WTC11 (cell line): ENCODE data around the gene FHIT.

ENCODE experiments used
- EMX1 ChIP-seq: fragments of 250-450 bp; sonication (Bioruptor Pico); IDR thresholded peaks from 2 replicates; pipeline ENCODE4 v1.8.0; 2021; ENCODE audit warnings: mild to moderate bottlenecking
- ESRRA ChIP-seq: sonication (generic); formaldehyde crosslinking; IDR thresholded peaks from 2 replicates; pipeline ENCODE4 v1.8.1; 2022; ENCODE audit warnings: mild to moderate bottlenecking, missing genetic modification reagents, borderline replicate concordance
- FOXJ3 ChIP-seq: sonication (generic); formaldehyde crosslinking; IDR thresholded peaks from 2 replicates; pipeline ENCODE4 v1.9.0; 2021; ENCODE audit warnings: missing genetic modification reagents, mild to moderate bottlenecking, borderline replicate concordance
- GABPB1 ChIP-seq: sonication (generic); formaldehyde crosslinking; IDR thresholded peaks from 2 replicates; pipeline ENCODE4 v1.8.1; 2023; ENCODE audit warnings: mild to moderate bottlenecking, missing genetic modification reagents
- JUN ChIP-seq: sonication (generic); formaldehyde crosslinking; IDR thresholded peaks from 2 replicates; pipeline ENCODE4 v1.8.0; 2023; ENCODE audit warnings: mild to moderate bottlenecking, missing genetic modification reagents
- MYBL2 ChIP-seq: sonication (generic); formaldehyde crosslinking; IDR thresholded peaks from 2 replicates; pipeline ENCODE4 v1.8.1; 2023; ENCODE audit warnings: mild to moderate bottlenecking, moderate library complexity, missing genetic modification reagents
- RORB ChIP-seq: fragments of 250-450 bp; sonication (Bioruptor Pico); IDR thresholded peaks from 2 replicates; pipeline ENCODE4 v1.9.0; 2021; ENCODE audit warnings: mild to moderate bottlenecking
- ZNF423 ChIP-seq: fragments of 250-450 bp; sonication (Bioruptor Pico); IDR thresholded peaks from 2 replicates; pipeline ENCODE4 v2.1.2; 2022; ENCODE audit warnings: mild to moderate bottlenecking, moderate library complexity
- TF ChIP-seq, protein P1 (sequence below): fragments of 200-600 bp; IDR thresholded peaks from 2 replicates; pipeline ENCODE4 v1.8.0; 2022; ENCODE audit warnings: antibody characterized with exemption
- TF ChIP-seq, protein P2 (sequence below): sonication (generic); formaldehyde crosslinking; IDR thresholded peaks from 2 replicates; pipeline ENCODE4 v1.8.0; 2023; ENCODE audit warnings: missing genetic modification reagents
- TF ChIP-seq, protein P3 (sequence below): sonication (generic); formaldehyde crosslinking; IDR thresholded peaks from 2 replicates; pipeline ENCODE4 v1.8.1; 2022; ENCODE audit warnings: mild to moderate bottlenecking, moderate library complexity, missing genetic modification reagents
- TF ChIP-seq, protein P4 (sequence below): sonication (generic); formaldehyde crosslinking; IDR thresholded peaks from 2 replicates; pipeline ENCODE4 v1.8.1; 2022; ENCODE audit warnings: mild to moderate bottlenecking, missing genetic modification reagents, moderate library complexity, borderline replicate concordance
- TF ChIP-seq, protein P5 (sequence below): sonication (generic); formaldehyde crosslinking; IDR thresholded peaks from 2 replicates; pipeline ENCODE4 v1.8.1; 2022; ENCODE audit warnings: missing genetic modification reagents, borderline replicate concordance
- TF ChIP-seq, protein P6 (sequence below): sonication (generic); formaldehyde crosslinking; IDR thresholded peaks from 2 replicates; pipeline ENCODE4 v1.8.1; 2023; ENCODE audit warnings: mild to moderate bottlenecking, missing genetic modification reagents

DNA sequence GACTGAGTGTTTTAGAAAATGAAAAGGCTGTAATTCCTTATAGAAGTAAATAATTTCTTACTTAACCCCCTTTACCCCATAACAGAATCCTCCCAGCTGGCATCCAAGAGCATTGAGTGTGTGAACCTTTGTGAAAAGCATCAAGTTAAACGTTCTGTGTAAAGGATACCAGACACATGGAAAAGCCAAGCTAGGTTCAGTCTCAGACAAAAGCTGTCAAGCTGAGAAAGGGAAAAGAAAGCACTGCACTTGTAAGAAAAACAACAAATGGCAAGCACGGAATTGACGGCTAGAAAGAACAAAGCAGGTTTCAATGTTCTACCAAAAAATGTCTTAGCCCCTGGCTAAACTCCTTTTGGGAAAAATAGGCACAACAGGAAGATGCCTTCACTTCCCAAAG is 176.5 kb downstream of the FHIT start:
- TF ChIP-seq JUN (CRISPR knock-in tag) (no peak), FOXJ3 (CRISPR knock-in tag) (no peak), MYBL2 (CRISPR knock-in tag) (no peak), EMX1 (CRISPR knock-in tag) (no peak), ZNF423 (CRISPR knock-in tag) (no peak), RORB (CRISPR knock-in tag) (no peak), ESRRA (CRISPR knock-in tag) (no peak), GABPB1 (CRISPR knock-in tag) (no peak)
- TF ChIP-seq, protein P1, sequence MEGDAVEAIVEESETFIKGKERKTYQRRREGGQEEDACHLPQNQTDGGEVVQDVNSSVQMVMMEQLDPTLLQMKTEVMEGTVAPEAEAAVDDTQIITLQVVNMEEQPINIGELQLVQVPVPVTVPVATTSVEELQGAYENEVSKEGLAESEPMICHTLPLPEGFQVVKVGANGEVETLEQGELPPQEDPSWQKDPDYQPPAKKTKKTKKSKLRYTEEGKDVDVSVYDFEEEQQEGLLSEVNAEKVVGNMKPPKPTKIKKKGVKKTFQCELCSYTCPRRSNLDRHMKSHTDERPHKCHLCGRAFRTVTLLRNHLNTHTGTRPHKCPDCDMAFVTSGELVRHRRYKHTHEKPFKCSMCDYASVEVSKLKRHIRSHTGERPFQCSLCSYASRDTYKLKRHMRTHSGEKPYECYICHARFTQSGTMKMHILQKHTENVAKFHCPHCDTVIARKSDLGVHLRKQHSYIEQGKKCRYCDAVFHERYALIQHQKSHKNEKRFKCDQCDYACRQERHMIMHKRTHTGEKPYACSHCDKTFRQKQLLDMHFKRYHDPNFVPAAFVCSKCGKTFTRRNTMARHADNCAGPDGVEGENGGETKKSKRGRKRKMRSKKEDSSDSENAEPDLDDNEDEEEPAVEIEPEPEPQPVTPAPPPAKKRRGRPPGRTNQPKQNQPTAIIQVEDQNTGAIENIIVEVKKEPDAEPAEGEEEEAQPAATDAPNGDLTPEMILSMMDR, result no peak
- TF ChIP-seq, protein P2, sequence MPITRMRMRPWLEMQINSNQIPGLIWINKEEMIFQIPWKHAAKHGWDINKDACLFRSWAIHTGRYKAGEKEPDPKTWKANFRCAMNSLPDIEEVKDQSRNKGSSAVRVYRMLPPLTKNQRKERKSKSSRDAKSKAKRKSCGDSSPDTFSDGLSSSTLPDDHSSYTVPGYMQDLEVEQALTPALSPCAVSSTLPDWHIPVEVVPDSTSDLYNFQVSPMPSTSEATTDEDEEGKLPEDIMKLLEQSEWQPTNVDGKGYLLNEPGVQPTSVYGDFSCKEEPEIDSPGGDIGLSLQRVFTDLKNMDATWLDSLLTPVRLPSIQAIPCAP (CRISPR knock-in tag), result no peak
- TF ChIP-seq, protein P3, sequence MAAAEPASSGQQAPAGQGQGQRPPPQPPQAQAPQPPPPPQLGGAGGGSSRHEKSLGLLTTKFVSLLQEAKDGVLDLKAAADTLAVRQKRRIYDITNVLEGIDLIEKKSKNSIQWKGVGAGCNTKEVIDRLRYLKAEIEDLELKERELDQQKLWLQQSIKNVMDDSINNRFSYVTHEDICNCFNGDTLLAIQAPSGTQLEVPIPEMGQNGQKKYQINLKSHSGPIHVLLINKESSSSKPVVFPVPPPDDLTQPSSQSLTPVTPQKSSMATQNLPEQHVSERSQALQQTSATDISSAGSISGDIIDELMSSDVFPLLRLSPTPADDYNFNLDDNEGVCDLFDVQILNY (CRISPR knock-in tag), result no peak
- TF ChIP-seq, protein P4, sequence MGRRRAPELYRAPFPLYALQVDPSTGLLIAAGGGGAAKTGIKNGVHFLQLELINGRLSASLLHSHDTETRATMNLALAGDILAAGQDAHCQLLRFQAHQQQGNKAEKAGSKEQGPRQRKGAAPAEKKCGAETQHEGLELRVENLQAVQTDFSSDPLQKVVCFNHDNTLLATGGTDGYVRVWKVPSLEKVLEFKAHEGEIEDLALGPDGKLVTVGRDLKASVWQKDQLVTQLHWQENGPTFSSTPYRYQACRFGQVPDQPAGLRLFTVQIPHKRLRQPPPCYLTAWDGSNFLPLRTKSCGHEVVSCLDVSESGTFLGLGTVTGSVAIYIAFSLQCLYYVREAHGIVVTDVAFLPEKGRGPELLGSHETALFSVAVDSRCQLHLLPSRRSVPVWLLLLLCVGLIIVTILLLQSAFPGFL (CRISPR knock-in tag), result no peak
- TF ChIP-seq, protein P5, sequence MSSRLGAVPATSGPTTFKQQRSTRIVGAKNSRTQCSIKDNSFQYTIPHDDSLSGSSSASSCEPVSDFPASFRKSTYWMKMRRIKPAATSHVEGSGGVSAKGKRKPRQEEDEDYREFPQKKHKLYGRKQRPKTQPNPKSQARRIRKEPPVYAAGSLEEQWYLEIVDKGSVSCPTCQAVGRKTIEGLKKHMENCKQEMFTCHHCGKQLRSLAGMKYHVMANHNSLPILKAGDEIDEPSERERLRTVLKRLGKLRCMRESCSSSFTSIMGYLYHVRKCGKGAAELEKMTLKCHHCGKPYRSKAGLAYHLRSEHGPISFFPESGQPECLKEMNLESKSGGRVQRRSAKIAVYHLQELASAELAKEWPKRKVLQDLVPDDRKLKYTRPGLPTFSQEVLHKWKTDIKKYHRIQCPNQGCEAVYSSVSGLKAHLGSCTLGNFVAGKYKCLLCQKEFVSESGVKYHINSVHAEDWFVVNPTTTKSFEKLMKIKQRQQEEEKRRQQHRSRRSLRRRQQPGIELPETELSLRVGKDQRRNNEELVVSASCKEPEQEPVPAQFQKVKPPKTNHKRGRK (CRISPR knock-in tag), result no peak
- TF ChIP-seq, protein P6, sequence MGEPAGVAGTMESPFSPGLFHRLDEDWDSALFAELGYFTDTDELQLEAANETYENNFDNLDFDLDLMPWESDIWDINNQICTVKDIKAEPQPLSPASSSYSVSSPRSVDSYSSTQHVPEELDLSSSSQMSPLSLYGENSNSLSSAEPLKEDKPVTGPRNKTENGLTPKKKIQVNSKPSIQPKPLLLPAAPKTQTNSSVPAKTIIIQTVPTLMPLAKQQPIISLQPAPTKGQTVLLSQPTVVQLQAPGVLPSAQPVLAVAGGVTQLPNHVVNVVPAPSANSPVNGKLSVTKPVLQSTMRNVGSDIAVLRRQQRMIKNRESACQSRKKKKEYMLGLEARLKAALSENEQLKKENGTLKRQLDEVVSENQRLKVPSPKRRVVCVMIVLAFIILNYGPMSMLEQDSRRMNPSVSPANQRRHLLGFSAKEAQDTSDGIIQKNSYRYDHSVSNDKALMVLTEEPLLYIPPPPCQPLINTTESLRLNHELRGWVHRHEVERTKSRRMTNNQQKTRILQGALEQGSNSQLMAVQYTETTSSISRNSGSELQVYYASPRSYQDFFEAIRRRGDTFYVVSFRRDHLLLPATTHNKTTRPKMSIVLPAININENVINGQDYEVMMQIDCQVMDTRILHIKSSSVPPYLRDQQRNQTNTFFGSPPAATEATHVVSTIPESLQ (CRISPR knock-in tag), result no peak
